Neural cell (in vitro differentiated cells): ENCODE results near the gene ADGRD1. TPM values are rescaled to one million over a fixed set of nuclear protein-coding genes. Genes with fewer than 3 reads are reported as not detected.

ENCODE experiments used
- H2AFZ ChIP-seq: fragments of 200-600, 300-800 bp; sonication (generic), shearing (Covaris generic); 2 replicates; pipeline ENCODE4 v1.6.0; 2014; ENCODE audit warnings: low read depth, mild to moderate bottlenecking, antibody characterized with exemption, low read length, moderate library complexity
- H3F3A ChIP-seq: fragments of 200-600 bp; shearing (Covaris generic); 2 replicates; pipeline ENCODE4 v1.6.1; 2016; ENCODE audit warnings: mild to moderate bottlenecking, moderate library complexity, mixed read lengths, antibody characterized with exemption, low read length; ENCODE audit not compliant: insufficient read depth, poor library complexity, severe bottlenecking
- H3K27ac ChIP-seq: fragments of 200-600, 300-800 bp; sonication (generic), shearing (Covaris generic); 2 replicates; pipeline ENCODE4 v1.5.1; 2014; ENCODE audit warnings: mild to moderate bottlenecking, low read length, moderate library complexity
- H3K27me3 ChIP-seq: fragments of 300-800, 200-600 bp; sonication (generic), shearing (Covaris generic); 2 replicates; pipeline ENCODE4 v1.6.0; 2014; ENCODE audit warnings: mild to moderate bottlenecking, low read depth, low read length, moderate library complexity; ENCODE audit not compliant: insufficient read depth
- H3K36me3 ChIP-seq: fragments of 300-800, 200-600 bp; sonication (generic), shearing (Covaris generic); 2 replicates; pipeline ENCODE4 v1.5.1; 2014; ENCODE audit warnings: mild to moderate bottlenecking, antibody characterized with exemption, low read length, moderate library complexity; ENCODE audit not compliant: insufficient read depth
- H3K4me2 ChIP-seq: fragments of 300-800, 200-600 bp; sonication (generic), shearing (Covaris generic); 2 replicates; pipeline ENCODE4 v1.6.0; 2014; ENCODE audit warnings: mild to moderate bottlenecking, low read length
- H3K4me3 ChIP-seq: fragments of 300-800, 200-600 bp; sonication (generic), shearing (Covaris generic); 2 replicates; pipeline ENCODE4 v1.5.1; 2014; ENCODE audit warnings: mild to moderate bottlenecking, low read length, moderate library complexity
- H3K79me2 ChIP-seq: fragments of 200-600 bp; shearing (Covaris generic); replicated peaks from 2 replicates; pipeline ENCODE4 v1.6.0; 2014; ENCODE audit warnings: mild to moderate bottlenecking, low read length, moderate library complexity; ENCODE audit not compliant: insufficient read depth
- H3K9ac ChIP-seq: fragments of 300-800, 200-600 bp; sonication (generic), shearing (Covaris generic); 2 replicates; pipeline ENCODE4 v1.6.1; 2016; ENCODE audit warnings: mild to moderate bottlenecking, low read length, mixed read lengths
- H3K9me2 ChIP-seq: fragments of 200-600 bp; shearing (Covaris generic); 2 replicates; pipeline ENCODE4 v1.6.1; 2016; ENCODE audit warnings: mild to moderate bottlenecking, low read length, mixed read lengths; ENCODE audit not compliant: insufficient read depth
- H3K9me3 ChIP-seq: fragments of 200-600, 300-800 bp; sonication (generic), shearing (Covaris generic); 2 replicates; pipeline ENCODE4 v1.6.1; 2016; ENCODE audit warnings: mild to moderate bottlenecking, mixed run types, low read length, moderate library complexity, mixed read lengths
- H4K20me1 ChIP-seq: fragments of 200-600 bp; shearing (Covaris generic); 2 replicates; pipeline ENCODE4 v1.6.1; 2016; ENCODE audit warnings: mild to moderate bottlenecking, mixed run types; ENCODE audit not compliant: insufficient read depth
- EP300 ChIP-seq: fragments of 450-650 bp; conservative IDR thresholded peaks from 2 replicates; pipeline ENCODE4 v1.6.1; 2014; ENCODE audit warnings: antibody characterized with exemption, mild to moderate bottlenecking, moderate library complexity; ENCODE audit not compliant: poor library complexity, severe bottlenecking
- EZH2 ChIP-seq: fragments of 200-600, 300-800 bp; shearing (Covaris generic), sonication (generic); IDR thresholded peaks from 2 replicates; pipeline ENCODE4 v1.6.1; 2014; ENCODE audit warnings: antibody characterized with exemption, low read length, borderline replicate concordance, mild to moderate bottlenecking; ENCODE audit not compliant: insufficient read depth, poor library complexity, severe bottlenecking
- MXI1 ChIP-seq: fragments of 450-650 bp; conservative IDR thresholded peaks from 2 replicates; pipeline ENCODE4 v1.6.1; 2014; ENCODE audit warnings: antibody characterized with exemption, mild to moderate bottlenecking; ENCODE audit not compliant: poor library complexity, severe bottlenecking
- POLR2AphosphoS5 ChIP-seq: IDR thresholded peaks from 2 replicates; pipeline ENCODE4 v1.6.1; 2012
- RAD21 ChIP-seq: fragments of 450-650 bp; conservative IDR thresholded peaks from 2 replicates; pipeline ENCODE4 v1.6.1; 2014; ENCODE audit warnings: antibody characterized with exemption, mild to moderate bottlenecking, moderate library complexity
- SMC3 ChIP-seq: fragments of 450-650 bp; conservative IDR thresholded peaks from 2 replicates; pipeline ENCODE4 v1.6.1; 2014; ENCODE audit warnings: antibody characterized with exemption, mild to moderate bottlenecking, moderate library complexity; ENCODE audit not compliant: poor library complexity
- TAF1 ChIP-seq: IDR thresholded peaks from 2 replicates; pipeline ENCODE4 v1.6.1; 2012; ENCODE audit warnings: low read depth
- polyA plus RNA-seq: library from polyadenylated mRNA; depleted of rRNA; stranded (reverse); fragments of >200 nt; gene quantifications from 2 replicates; pipeline ENCODE4 v1.2.3, GENCODE V29; 2014
- TF ChIP-seq, protein P1 (sequence below): fragments of 450-650 bp; IDR thresholded peaks from 2 replicates; pipeline ENCODE4 v1.5.1; 2014; ENCODE audit warnings: antibody characterized with exemption, mild to moderate bottlenecking, moderate library complexity; ENCODE audit not compliant: poor library complexity, severe bottlenecking
- TF ChIP-seq, protein P2 (sequence below): IDR thresholded peaks from 2 replicates; pipeline ENCODE4 v1.6.1; 2012; ENCODE audit warnings: borderline replicate concordance

ADGRD1 gene
- polyA plus RNA-seq, 1 donor from 2014 or later: 1.7 TPM

DNA sequence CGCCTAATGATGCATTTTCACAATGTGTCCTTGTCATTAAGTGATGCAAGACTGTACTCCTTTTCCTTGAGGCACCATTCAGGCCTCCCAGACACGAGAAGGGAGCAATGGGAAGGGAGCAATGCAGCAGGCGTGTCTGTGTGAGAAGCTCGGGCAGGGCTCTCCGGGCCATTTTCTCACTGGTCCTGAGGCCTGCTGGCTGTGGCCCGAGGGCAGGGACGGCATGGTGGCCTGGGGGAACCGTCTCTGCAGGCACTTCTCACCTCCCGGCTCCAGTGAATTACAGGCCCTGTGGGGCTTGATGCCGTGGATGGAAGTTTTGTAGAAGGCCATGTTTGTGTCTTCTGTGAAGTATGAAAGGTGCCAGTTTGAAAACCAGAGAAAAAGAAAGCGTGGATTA is 71.0 kb downstream of the ADGRD1 start:
- Histone ChIP-seq H3K9ac (no peak overlapping the region), H2AFZ (no peak overlapping the region), H3K4me2 (no peak overlapping the region), H3K36me3 (no peaks in the 10 kb centered on the region), H3K4me3 (peak overlapping the region; percentile 29), H3F3A (no peaks in the 10 kb centered on the region), H3K9me3 (no peaks in the 10 kb centered on the region), H3K79me2 (no peaks in the 10 kb centered on the region), H3K27ac (peak overlapping the region; percentile 63), H3K9me2 (no peaks in the 10 kb centered on the region), H4K20me1 (no peaks in the 10 kb centered on the region), H3K27me3 (no peaks in the 10 kb centered on the region)
- TF ChIP-seq EZH2 (no peak), TAF1 (no peak), POLR2AphosphoS5 (no peak), RAD21 (no peak), SMC3 (no peak), MXI1 (no peak), EP300 (no peak)
- TF ChIP-seq, protein P1, sequence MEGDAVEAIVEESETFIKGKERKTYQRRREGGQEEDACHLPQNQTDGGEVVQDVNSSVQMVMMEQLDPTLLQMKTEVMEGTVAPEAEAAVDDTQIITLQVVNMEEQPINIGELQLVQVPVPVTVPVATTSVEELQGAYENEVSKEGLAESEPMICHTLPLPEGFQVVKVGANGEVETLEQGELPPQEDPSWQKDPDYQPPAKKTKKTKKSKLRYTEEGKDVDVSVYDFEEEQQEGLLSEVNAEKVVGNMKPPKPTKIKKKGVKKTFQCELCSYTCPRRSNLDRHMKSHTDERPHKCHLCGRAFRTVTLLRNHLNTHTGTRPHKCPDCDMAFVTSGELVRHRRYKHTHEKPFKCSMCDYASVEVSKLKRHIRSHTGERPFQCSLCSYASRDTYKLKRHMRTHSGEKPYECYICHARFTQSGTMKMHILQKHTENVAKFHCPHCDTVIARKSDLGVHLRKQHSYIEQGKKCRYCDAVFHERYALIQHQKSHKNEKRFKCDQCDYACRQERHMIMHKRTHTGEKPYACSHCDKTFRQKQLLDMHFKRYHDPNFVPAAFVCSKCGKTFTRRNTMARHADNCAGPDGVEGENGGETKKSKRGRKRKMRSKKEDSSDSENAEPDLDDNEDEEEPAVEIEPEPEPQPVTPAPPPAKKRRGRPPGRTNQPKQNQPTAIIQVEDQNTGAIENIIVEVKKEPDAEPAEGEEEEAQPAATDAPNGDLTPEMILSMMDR: no peak
- TF ChIP-seq, protein P2, sequence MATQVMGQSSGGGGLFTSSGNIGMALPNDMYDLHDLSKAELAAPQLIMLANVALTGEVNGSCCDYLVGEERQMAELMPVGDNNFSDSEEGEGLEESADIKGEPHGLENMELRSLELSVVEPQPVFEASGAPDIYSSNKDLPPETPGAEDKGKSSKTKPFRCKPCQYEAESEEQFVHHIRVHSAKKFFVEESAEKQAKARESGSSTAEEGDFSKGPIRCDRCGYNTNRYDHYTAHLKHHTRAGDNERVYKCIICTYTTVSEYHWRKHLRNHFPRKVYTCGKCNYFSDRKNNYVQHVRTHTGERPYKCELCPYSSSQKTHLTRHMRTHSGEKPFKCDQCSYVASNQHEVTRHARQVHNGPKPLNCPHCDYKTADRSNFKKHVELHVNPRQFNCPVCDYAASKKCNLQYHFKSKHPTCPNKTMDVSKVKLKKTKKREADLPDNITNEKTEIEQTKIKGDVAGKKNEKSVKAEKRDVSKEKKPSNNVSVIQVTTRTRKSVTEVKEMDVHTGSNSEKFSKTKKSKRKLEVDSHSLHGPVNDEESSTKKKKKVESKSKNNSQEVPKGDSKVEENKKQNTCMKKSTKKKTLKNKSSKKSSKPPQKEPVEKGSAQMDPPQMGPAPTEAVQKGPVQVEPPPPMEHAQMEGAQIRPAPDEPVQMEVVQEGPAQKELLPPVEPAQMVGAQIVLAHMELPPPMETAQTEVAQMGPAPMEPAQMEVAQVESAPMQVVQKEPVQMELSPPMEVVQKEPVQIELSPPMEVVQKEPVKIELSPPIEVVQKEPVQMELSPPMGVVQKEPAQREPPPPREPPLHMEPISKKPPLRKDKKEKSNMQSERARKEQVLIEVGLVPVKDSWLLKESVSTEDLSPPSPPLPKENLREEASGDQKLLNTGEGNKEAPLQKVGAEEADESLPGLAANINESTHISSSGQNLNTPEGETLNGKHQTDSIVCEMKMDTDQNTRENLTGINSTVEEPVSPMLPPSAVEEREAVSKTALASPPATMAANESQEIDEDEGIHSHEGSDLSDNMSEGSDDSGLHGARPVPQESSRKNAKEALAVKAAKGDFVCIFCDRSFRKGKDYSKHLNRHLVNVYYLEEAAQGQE: no peak

DNA sequence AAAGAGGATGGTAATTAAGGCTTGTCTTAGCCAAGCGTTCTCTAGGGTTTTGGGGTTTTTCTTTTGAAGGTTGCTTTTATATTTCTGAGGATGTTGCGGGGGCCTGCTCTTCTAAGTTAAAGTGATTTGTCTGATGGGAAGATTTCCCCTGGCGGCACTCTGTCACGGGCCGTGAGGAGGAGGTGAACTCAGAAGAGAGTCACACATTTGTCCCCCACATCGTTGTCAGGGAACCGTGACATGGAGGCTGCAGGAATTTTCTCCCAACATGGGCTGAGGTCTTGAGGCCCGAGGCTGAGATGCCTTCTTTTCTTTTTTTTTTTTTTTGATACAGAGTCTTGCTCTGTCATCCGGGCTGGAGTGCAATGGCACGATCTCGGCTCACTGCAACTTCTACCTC is 71.5 kb downstream of the ADGRD1 start:
- Histone ChIP-seq H3K9me2 (no peaks in the 10 kb centered on the region), H3K4me2 (no peak overlapping the region), H3K79me2 (no peaks in the 10 kb centered on the region), H3K4me3 (peak overlapping the region; percentile 29), H3K9me3 (no peaks in the 10 kb centered on the region), H3K27me3 (no peaks in the 10 kb centered on the region), H4K20me1 (no peaks in the 10 kb centered on the region), H3K27ac (peak overlapping the region; percentile 63), H3K9ac (no peak overlapping the region), H3F3A (no peaks in the 10 kb centered on the region), H3K36me3 (no peaks in the 10 kb centered on the region), H2AFZ (no peak overlapping the region)
- TF ChIP-seq, protein P2: no peak
